Heart left ventricle (tissue), 13 donors: ENCODE measurements around the gene COPE.

ENCODE experiments used
- CTCF ChIP-seq, 12 donors: fragments of 200-600 bp; sonication (generic) in 4 of 12; IDR thresholded peaks; one replicate each; pipeline versions ENCODE4 v1.5.0 to v1.8.0; 2018 to 2022; ENCODE audit warnings: antibody characterized with exemption in 12 of 12, mild to moderate bottlenecking in 5 of 12
- POLR2A ChIP-seq, 2 donors: fragments of 450-650 bp; IDR thresholded peaks; one replicate each; pipeline ENCODE4 v1.6.1; 2017; ENCODE audit warnings: antibody characterized with exemption in 2 of 2, mild to moderate bottlenecking in 2 of 2, moderate library complexity in 2 of 2
- donor health status: ischemic (EF 13 %, LVEDD 7.1; RV severe dilation, severe dysfunction).
- donor health status: DM: no; HTN: yes; CAD: no.
- donor health status: DM: no; HTN: no; CAD: no.
- donor health status: ischemic (EF 25% LVEDD 6.9; RV normal size, moderate dysfunction).
- donor health status: ischemic (EF 25% LVEDD 5.7; RV mildly dilated, moderate dysfunction).
- donor health status: ischemic (EF 35%, LVEDD 5.7; RV mildly dilated, moderate dysfunction).
- donor health status: nonischemic (EF 11% LVEDD 7.7; RV severe dilation, severe dysfunction).
- donor health status: DM: yes; HTN: yes; CAD: no.
- donor health status: PGD.
- donor health status: ischemic (EF 29% LVEDD 5.4; RV normal size, mild dysfunction).
- donor health status: nonischemic (EF 23%, LVEDD 6.1; RV moderate dilation, normal function).

- no peak for TF ChIP-seq CTCF (IDR thresholded peaks at IDR 0.05)
- no peak for TF ChIP-seq POLR2A (IDR thresholded peaks at IDR 0.05)
These were observed 39.4 kb downstream of the COPE start for GRCh38 chr19:18879579-18880373.
